OCI-LY3 (cell line): ENCODE results near the gene ASTN2.
A peak's percentile ranks its signal among the peaks of the same experiment; 100 is the strongest.

Source experiments
- H2AFZ ChIP-seq: fragments of 200-600, 300-600 bp; shearing (Covaris generic); 2 replicates; pipeline ENCODE4 v1.6.0; 2014; ENCODE audit warnings: antibody characterized with exemption, low read depth, low read length
- H3K27ac ChIP-seq: fragments of 200-600, 300-600 bp; sonication (generic); 2 replicates; pipeline ENCODE4 v1.5.1; 2014; ENCODE audit warnings: mild to moderate bottlenecking, low read length, moderate library complexity, mixed read lengths
- H3K27me3 ChIP-seq: fragments of 200-600, 300-600 bp; sonication (generic); 2 replicates; pipeline ENCODE4 v1.6.1; 2014; ENCODE audit warnings: low read depth, low read length, mixed read lengths
- H3K36me3 ChIP-seq: fragments of 200-600, 300-600 bp; sonication (generic); replicated peaks from 2 replicates; pipeline ENCODE3; 2014; ENCODE audit warnings: low read depth, low read length, mixed read lengths
- H3K4me1 ChIP-seq: fragments of 300-600, 200-600 bp; sonication (generic); 2 replicates; pipeline ENCODE4 v1.6.1; 2014; ENCODE audit warnings: low read length, mixed read lengths
- H3K4me2 ChIP-seq: fragments of 200-600, 300-600 bp; sonication (generic); 2 replicates; pipeline ENCODE4 v1.6.1; 2014; ENCODE audit warnings: low read length, mixed read lengths
- H3K4me3 ChIP-seq: fragments of 300-600, 200-600 bp; sonication (generic); 2 replicates; pipeline ENCODE4 v1.5.1; 2014; ENCODE audit warnings: antibody characterized with exemption, mild to moderate bottlenecking, low read length, moderate library complexity
- H3K79me2 ChIP-seq: fragments of 300-600, 200-600 bp; shearing (Covaris generic); 2 replicates; pipeline ENCODE4 v1.6.1; 2014; ENCODE audit warnings: mild to moderate bottlenecking, low read length, mixed read lengths
- H3K9ac ChIP-seq: fragments of 300-600, 200-600 bp; shearing (Covaris generic); 2 replicates; pipeline ENCODE4 v1.6.0; 2014; ENCODE audit warnings: mild to moderate bottlenecking, low read length, moderate library complexity
- H3K9me3 ChIP-seq: fragments of 200-600, 300-600 bp; shearing (Covaris generic); 2 replicates; pipeline ENCODE4 v1.6.1; 2014; ENCODE audit warnings: low read length, mixed read lengths; ENCODE audit not compliant: insufficient read depth
- H4K20me1 ChIP-seq: fragments of 200-600, 300-600 bp; sonication (generic); 2 replicates; pipeline ENCODE4 v1.6.1; 2016; ENCODE audit warnings: low read length, mixed read lengths; ENCODE audit not compliant: insufficient read depth
- EZH2phosphoT487 ChIP-seq: fragments of 200-600 bp; shearing (Covaris generic); IDR thresholded peaks from 2 replicates; pipeline ENCODE4 v1.6.1; 2018; ENCODE audit warnings: antibody characterized with exemption, mixed run types, low read depth
- TF ChIP-seq, protein P1 (sequence below): fragments of 200-600, 300-600 bp; sonication (generic); IDR thresholded peaks from 2 replicates; pipeline ENCODE4 v1.5.1; 2014; ENCODE audit warnings: antibody characterized with exemption, low read length, low read depth

ASTN2 gene

DNA sequence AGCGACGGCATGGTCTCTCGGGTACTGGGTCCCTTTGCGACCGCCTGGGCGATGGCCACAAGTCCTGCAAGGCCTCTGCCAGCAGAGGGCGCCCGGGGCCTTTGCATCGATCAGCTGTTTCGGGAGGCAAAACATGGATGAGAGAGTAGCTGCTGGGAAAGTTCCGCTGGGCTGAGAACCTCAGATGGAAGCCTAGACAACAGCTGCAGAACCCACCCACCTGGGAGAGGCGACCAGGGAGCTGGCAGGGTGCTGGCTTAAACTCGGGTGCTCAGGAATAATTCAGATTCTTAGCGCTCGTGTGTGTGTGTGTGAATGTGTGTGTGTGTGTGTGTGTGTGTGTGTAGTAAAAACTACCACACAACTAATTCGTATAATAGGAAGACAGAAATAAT, 677.7 kb downstream of the ASTN2 start:
- TF ChIP-seq, protein P1, sequence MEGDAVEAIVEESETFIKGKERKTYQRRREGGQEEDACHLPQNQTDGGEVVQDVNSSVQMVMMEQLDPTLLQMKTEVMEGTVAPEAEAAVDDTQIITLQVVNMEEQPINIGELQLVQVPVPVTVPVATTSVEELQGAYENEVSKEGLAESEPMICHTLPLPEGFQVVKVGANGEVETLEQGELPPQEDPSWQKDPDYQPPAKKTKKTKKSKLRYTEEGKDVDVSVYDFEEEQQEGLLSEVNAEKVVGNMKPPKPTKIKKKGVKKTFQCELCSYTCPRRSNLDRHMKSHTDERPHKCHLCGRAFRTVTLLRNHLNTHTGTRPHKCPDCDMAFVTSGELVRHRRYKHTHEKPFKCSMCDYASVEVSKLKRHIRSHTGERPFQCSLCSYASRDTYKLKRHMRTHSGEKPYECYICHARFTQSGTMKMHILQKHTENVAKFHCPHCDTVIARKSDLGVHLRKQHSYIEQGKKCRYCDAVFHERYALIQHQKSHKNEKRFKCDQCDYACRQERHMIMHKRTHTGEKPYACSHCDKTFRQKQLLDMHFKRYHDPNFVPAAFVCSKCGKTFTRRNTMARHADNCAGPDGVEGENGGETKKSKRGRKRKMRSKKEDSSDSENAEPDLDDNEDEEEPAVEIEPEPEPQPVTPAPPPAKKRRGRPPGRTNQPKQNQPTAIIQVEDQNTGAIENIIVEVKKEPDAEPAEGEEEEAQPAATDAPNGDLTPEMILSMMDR: peak; percentile 89
- TF ChIP-seq EZH2phosphoT487: no peak
- Histone ChIP-seq H3K4me2 (peak overlapping the region; percentile 19), H3K4me3 (no peak overlapping the region)

DNA sequence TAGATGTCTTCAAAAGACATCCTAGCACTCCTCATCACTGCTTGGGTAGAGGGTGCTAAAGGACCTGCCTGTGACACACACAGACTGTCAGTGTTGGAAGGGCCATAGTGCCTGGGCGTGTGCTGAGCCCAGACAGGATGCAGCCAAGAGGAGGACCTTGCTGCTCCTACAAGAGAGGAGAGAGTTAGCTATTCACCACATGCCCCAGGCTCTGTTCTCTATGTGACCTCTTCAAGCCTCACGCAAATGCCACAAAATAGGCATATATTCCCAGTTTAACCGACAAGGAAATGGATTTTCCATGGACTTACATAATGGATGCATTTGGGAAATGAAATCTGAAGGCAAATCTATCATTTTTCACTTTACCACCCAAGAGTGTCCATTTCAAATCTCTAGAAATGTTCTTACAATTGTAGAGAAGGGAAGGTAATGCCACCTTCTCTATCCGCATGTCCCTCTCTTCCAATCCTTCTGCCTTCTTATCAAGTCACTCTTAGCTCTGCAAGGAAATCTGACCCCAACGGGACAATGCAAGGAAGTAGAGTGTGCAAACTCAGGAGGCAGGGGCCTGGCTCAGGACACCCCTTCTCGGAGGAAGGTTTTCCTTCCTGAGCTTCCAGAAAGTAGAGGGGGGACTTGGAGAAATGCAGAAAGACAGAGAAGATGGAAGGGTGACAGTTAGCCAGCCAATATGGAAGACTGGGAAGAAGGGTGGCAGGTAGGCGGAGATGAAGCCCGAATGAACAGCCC, 678.3 kb downstream of the ASTN2 start:
- peak overlapping the region; percentile 19 for H3K4me2 ChIP-seq
- H3K36me3 ChIP-seq: no peaks in the 10 kb centered on the region
- H3K79me2 ChIP-seq: no peaks in the 10 kb centered on the region
- no peak overlapping the region for H3K27ac ChIP-seq
- H3K9ac ChIP-seq: no peak overlapping the region
- H4K20me1 ChIP-seq: no peaks in the 10 kb centered on the region
- H3K9me3 ChIP-seq: no peaks in the 10 kb centered on the region
- H3K4me1 ChIP-seq: peaks cover 3% of the 10 kb centered on the region; the same call in 1 of the 2 replicates
- no peak overlapping the region for H2AFZ ChIP-seq
- H3K27me3 ChIP-seq: peaks cover 10% of the 10 kb centered on the region; the same call in 1 of the 2 replicates
- H3K4me3 ChIP-seq: no peak overlapping the region
- no peak for TF ChIP-seq EZH2phosphoT487
- TF ChIP-seq, protein P1: no peak

More for the DNA sequence above, 677.7 kb downstream of the ASTN2 start:
- Histone ChIP-seq H3K27me3 (peaks cover 7% of the 10 kb centered on the region; the same call in 1 of the 2 replicates), H3K9me3 (no peaks in the 10 kb centered on the region), H3K4me1 (peaks cover 3% of the 10 kb centered on the region; the same call in 1 of the 2 replicates), H4K20me1 (no peaks in the 10 kb centered on the region), H3K79me2 (no peaks in the 10 kb centered on the region), H2AFZ (no peak overlapping the region), H3K27ac (no peak overlapping the region), H3K36me3 (no peaks in the 10 kb centered on the region), H3K9ac (no peak overlapping the region)

DNA sequence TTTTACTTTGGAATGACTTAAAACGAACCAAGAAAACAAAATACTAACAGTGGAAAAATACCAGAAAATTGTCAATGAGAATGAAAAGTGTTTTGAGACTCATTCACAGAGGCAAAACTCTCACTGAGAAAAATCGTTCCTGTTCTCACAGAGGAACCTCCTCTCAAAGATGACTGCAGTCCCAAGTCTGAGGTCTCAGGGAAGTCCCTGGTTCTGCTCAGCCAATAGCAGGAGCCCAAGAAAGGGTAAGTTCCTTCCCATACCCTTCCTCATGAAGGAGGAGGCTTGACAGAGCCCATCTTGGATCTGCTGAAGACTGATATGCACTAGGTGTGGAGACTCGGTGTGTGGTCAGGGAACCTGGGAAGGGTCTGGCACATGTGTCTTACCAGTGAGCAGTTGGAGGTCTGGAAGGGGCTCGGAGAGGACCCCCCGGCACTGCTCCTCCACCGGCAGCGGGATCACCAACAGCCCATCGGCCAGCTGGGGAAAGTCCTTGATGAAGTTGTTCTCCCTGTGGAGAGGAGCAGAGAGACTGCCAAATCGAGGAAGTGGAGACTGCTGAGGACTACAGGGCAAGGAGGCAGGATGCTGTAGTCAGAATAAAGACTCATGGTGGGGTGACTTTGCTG, 681.7 kb downstream of the ASTN2 start:
- H3K79me2 ChIP-seq: no peaks in the 10 kb centered on the region
- H3K4me2 ChIP-seq: no peak overlapping the region
- no peaks in the 10 kb centered on the region for H3K36me3 ChIP-seq
- TF ChIP-seq EZH2phosphoT487: no peak
- peaks cover 3% of the 10 kb centered on the region; the same call in 1 of the 2 replicates for H3K4me1 ChIP-seq
- no peaks in the 10 kb centered on the region for H4K20me1 ChIP-seq
- H2AFZ ChIP-seq: no peak overlapping the region
- H3K9me3 ChIP-seq: no peaks in the 10 kb centered on the region
- peaks cover 23% of the 10 kb centered on the region; the same call in 1 of the 2 replicates for H3K27me3 ChIP-seq
- no peak overlapping the region for H3K9ac ChIP-seq
- no peak overlapping the region for H3K4me3 ChIP-seq
- H3K27ac ChIP-seq: no peak overlapping the region

DNA sequence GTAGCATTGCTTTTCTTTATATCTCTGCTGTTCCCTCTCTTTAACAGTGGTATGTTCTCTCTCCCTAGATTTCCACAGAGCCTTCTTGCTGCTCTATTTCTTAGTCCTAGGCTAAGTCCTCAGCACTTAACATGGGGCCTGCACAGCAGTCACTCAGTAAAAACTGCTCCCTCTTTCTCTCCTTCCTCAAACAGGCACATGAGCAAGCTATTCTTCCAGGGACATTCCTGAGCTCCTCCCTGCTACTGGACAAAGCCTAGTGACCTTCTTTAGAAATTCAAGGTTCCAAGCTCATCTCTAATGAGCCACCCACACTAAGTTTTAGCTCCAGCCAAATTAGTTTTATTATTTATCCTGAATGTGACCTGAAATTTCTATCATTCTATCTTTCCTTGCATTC, 688.3 kb downstream of the ASTN2 start:
- Histone ChIP-seq H3K36me3 (no peaks in the 10 kb centered on the region), H3K9me3 (no peaks in the 10 kb centered on the region), H3K79me2 (no peaks in the 10 kb centered on the region), H2AFZ (no peak overlapping the region), H3K27ac (no peak overlapping the region), H3K27me3 (peaks cover 29% of the 10 kb centered on the region; the same call in 1 of the 2 replicates), H3K4me3 (no peak overlapping the region), H3K4me1 (no peaks in the 10 kb centered on the region), H4K20me1 (no peaks in the 10 kb centered on the region), H3K4me2 (no peak overlapping the region), H3K9ac (no peak overlapping the region)
- no peak for TF ChIP-seq EZH2phosphoT487
- TF ChIP-seq, protein P1: no peak
